Measurements from ENCODE around the gene GLYATL1. TPM values are rescaled to one million over a fixed set of nuclear protein-coding genes. Genes with fewer than 3 reads are reported as not detected.

The GLYATL1 gene
- total RNA-seq, 1 donor from 2014 or later = not detected

GRCh38 chr11:58977470-58977869, 38.2 kb downstream of the GLYATL1 start:
- no peak overlapping the region for H3K4me3 ChIP-seq
- intact Hi-C loops (cut with DNase I) = no loop called here

GRCh38 chr11:58979222-58979621, 39.9 kb downstream of the GLYATL1 start:
- no peak for TF ChIP-seq CTCF (IDR thresholded peaks at IDR 0.05)
- Histone ChIP-seq H3K4me3 (no peak overlapping the region), H3K36me3 (no peaks in the 10 kb centered on the region), H3K27me3 (no peaks in the 10 kb centered on the region), H3K27ac (no peak overlapping the region), H3K4me1 (no peaks in the 10 kb centered on the region), H3K9me3 (no peaks in the 10 kb centered on the region)
- DNase-seq = no peak
- intact Hi-C loops (cut with DNase I) = no loop called here
- no peak for ATAC-seq

More at GRCh38 chr11:58977470-58977869, 38.2 kb downstream of the GLYATL1 start:
- Histone ChIP-seq H3K9me3 (no peaks in the 10 kb centered on the region), H3K27me3 (no peaks in the 10 kb centered on the region), H3K27ac (no peak overlapping the region), H3K4me1 (no peaks in the 10 kb centered on the region), H3K36me3 (no peaks in the 10 kb centered on the region)
- no peak for DNase-seq
- TF ChIP-seq CTCF (IDR thresholded peaks at IDR 0.05) = no peak
- ATAC-seq = no peak

- no peak for ATAC-seq
- no peak for TF ChIP-seq CTCF (IDR thresholded peaks at IDR 0.05)
- no peaks in the 10 kb centered on the region for H3K4me1 ChIP-seq
- intact Hi-C loops (cut with DNase I) = no loop called here
- H3K4me3 ChIP-seq = no peak overlapping the region
- no peaks in the 10 kb centered on the region for H3K9me3 ChIP-seq
- no peak for DNase-seq
- H3K27ac ChIP-seq = no peak overlapping the region
- H3K36me3 ChIP-seq = no peaks in the 10 kb centered on the region
- H3K27me3 ChIP-seq = no peaks in the 10 kb centered on the region
Observed at GRCh38 chr11:58980159-58980843, 41.0 kb downstream of the GLYATL1 start.

GRCh38 chr11:58992489-58992888, 53.2 kb downstream of the GLYATL1 start:
- Histone ChIP-seq H3K36me3 (no peaks in the 10 kb centered on the region), H3K4me3 (no peak overlapping the region), H3K27me3 (no peaks in the 10 kb centered on the region), H3K9me3 (no peaks in the 10 kb centered on the region), H3K4me1 (no peaks in the 10 kb centered on the region), H3K27ac (no peak overlapping the region)
- no peak for DNase-seq
- ATAC-seq = no peak
- no peak for TF ChIP-seq CTCF (IDR thresholded peaks at IDR 0.05)
- intact Hi-C loops (cut with DNase I) = no loop called here

GRCh38 chr11:58994171-58994570, 54.9 kb downstream of the GLYATL1 start:
- DNase-seq (no peak), ATAC-seq (no peak)
- H3K4me1 ChIP-seq = no peaks in the 10 kb centered on the region
- intact Hi-C loops (cut with DNase I) = no loop called here
- no peaks in the 10 kb centered on the region for H3K9me3 ChIP-seq
- H3K36me3 ChIP-seq = no peaks in the 10 kb centered on the region
- no peak overlapping the region for H3K27ac ChIP-seq
- no peaks in the 10 kb centered on the region for H3K27me3 ChIP-seq
- H3K4me3 ChIP-seq = no peak overlapping the region
- no peak for TF ChIP-seq CTCF (IDR thresholded peaks at IDR 0.05)
